ENCODE results near the gene NEO1. TPM values are rescaled to one million over a fixed set of nuclear protein-coding genes. Genes with fewer than 3 reads are reported as not detected.

Gene NEO1
- total and polyA plus RNA-seq, 4 donors, result 1.6 to 9.9 (median 5.8) TPM

DNA sequence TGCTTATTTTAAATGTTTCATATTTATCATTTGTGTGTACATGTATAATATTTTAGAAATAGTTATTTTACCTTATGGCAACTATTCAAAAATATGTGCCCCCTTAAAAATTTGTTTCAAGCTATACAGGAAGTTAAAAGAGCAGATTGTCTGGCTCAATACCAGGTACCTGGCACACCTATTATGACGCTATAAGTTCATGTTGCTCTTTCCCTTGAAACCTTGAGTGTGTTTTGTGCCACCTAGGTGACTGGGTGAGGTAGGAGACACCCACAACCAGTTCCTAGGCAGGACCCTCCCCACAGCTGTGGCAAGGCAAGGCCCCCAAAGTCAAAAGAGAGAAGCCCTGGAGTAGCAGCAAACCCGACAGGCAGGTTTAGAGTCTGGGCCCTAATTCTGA, 20.6 kb upstream of the NEO1 start:
- no peak overlapping the region for H3K4me3 ChIP-seq (ENCODE audit: low read depth in 1 of 3, low read length in 3 of 3)
- H3K36me3 ChIP-seq (ENCODE audit: control insufficient read depth in 4 of 4, insufficient read depth in 3 of 4, low read depth in 1 of 4, low read length in 3 of 4), result no peaks in the 10 kb centered on the region
- H3K4me1 ChIP-seq (ENCODE audit: control insufficient read depth in 4 of 4, insufficient read depth in 4 of 4, low read length in 3 of 4), result no peaks in the 10 kb centered on the region
- DNase-seq (ENCODE audit: low spot score), result no peak
- no peak overlapping the region for H3K27ac ChIP-seq (ENCODE audit: low read depth in 1 of 2, low read length in 2 of 2)
- H3K9ac ChIP-seq (ENCODE audit: low read depth in 1 of 2, low read length in 2 of 2), result no peak overlapping the region
- peaks cover 0 to 9% (median 0%) of the 10 kb centered on the region in 4 donors for H3K27me3 ChIP-seq (ENCODE audit: control insufficient read depth in 4 of 4, insufficient read depth in 4 of 4, low read length in 3 of 4)
- no peaks in the 10 kb centered on the region for H3K9me3 ChIP-seq (ENCODE audit: control insufficient read depth in 4 of 4, low read length in 3 of 4)
- 89% methylated on average over 2 of the region's 2 CpGs for WGBS
- TF ChIP-seq RXRA (IDR thresholded peaks at IDR 0.05) (no peak), GABPA (IDR thresholded peaks at IDR 0.05 in 1 of 2, conservative IDR thresholded peaks at IDR 0.05 in 1 of 2) (no peak), TAF1 (conservative IDR thresholded peaks at IDR 0.05) (no peak), NR2F2 (IDR thresholded peaks at IDR 0.05) (no peak), EGR1 (IDR thresholded peaks at IDR 0.05; ENCODE audit: low read depth in 2 of 2) (no peak), JUND (IDR thresholded peaks at IDR 0.05) (no peak), RAD21 (IDR thresholded peaks at IDR 0.05) (no peak), YY1 (IDR thresholded peaks at IDR 0.05) (no peak)
- TF ChIP-seq, protein P1, sequence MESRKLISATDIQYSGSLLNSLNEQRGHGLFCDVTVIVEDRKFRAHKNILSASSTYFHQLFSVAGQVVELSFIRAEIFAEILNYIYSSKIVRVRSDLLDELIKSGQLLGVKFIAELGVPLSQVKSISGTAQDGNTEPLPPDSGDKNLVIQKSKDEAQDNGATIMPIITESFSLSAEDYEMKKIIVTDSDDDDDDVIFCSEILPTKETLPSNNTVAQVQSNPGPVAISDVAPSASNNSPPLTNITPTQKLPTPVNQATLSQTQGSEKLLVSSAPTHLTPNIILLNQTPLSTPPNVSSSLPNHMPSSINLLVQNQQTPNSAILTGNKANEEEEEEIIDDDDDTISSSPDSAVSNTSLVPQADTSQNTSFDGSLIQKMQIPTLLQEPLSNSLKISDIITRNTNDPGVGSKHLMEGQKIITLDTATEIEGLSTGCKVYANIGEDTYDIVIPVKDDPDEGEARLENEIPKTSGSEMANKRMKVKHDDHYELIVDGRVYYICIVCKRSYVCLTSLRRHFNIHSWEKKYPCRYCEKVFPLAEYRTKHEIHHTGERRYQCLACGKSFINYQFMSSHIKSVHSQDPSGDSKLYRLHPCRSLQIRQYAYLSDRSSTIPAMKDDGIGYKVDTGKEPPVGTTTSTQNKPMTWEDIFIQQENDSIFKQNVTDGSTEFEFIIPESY (IDR thresholded peaks at IDR 0.05), result no peak
- TF ChIP-seq, protein P2, sequence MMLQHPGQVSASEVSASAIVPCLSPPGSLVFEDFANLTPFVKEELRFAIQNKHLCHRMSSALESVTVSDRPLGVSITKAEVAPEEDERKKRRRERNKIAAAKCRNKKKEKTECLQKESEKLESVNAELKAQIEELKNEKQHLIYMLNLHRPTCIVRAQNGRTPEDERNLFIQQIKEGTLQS (IDR thresholded peaks at IDR 0.05), result no peak
- TF ChIP-seq, protein P3, sequence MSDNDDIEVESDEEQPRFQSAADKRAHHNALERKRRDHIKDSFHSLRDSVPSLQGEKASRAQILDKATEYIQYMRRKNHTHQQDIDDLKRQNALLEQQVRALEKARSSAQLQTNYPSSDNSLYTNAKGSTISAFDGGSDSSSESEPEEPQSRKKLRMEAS (IDR thresholded peaks at IDR 0.05), result no peak

DNA sequence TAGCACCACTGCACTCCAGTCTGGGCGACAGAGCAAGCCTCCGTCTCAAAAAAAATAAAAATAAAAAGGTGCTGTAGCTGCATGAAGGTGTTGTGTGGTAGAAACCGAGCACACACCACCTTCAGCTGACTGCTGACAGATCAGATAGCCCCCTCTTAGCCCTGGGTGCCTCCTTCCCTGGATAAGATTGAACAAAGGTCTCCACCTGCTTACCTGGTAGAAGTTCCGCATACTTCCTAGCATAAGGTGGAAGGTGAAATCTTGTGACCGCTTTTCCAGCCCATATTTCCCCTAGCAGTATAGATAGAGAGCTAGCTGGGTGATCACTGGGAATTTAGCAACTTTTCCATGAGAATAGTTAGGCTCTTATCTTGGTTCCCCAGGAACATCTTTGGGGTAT, 18.7 kb upstream of the NEO1 start:
- Histone ChIP-seq H3K4me3 (ENCODE audit: low read depth in 1 of 3, low read length in 3 of 3) (no peak overlapping the region), H3K9me3 (ENCODE audit: control insufficient read depth in 4 of 4, low read length in 3 of 4) (no peaks in the 10 kb centered on the region), H3K4me1 (ENCODE audit: control insufficient read depth in 4 of 4, insufficient read depth in 4 of 4, low read length in 3 of 4) (no peaks in the 10 kb centered on the region), H3K27me3 (ENCODE audit: control insufficient read depth in 4 of 4, insufficient read depth in 4 of 4, low read length in 3 of 4) (peaks cover 0 to 9% (median 0%) of the 10 kb centered on the region in 4 donors), H3K36me3 (ENCODE audit: control insufficient read depth in 4 of 4, insufficient read depth in 3 of 4, low read depth in 1 of 4, low read length in 3 of 4) (no peaks in the 10 kb centered on the region), H3K27ac (ENCODE audit: low read depth in 1 of 2, low read length in 2 of 2) (no peak overlapping the region), H3K9ac (ENCODE audit: low read depth in 1 of 2, low read length in 2 of 2) (no peak overlapping the region)
- WGBS, result 85% methylated on average over 5 of the region's 5 CpGs
- DNase-seq (ENCODE audit: low spot score), result no peak
- TF ChIP-seq GABPA (IDR thresholded peaks at IDR 0.05 in 1 of 2, conservative IDR thresholded peaks at IDR 0.05 in 1 of 2), result no peak
- TF ChIP-seq RXRA (IDR thresholded peaks at IDR 0.05), result no peak
- no peak for TF ChIP-seq TAF1 (conservative IDR thresholded peaks at IDR 0.05)
- no peak for TF ChIP-seq EGR1 (IDR thresholded peaks at IDR 0.05; ENCODE audit: low read depth in 2 of 2)
- TF ChIP-seq FOXA2 (IDR thresholded peaks at IDR 0.05), result no peak
- TF ChIP-seq, protein P4, sequence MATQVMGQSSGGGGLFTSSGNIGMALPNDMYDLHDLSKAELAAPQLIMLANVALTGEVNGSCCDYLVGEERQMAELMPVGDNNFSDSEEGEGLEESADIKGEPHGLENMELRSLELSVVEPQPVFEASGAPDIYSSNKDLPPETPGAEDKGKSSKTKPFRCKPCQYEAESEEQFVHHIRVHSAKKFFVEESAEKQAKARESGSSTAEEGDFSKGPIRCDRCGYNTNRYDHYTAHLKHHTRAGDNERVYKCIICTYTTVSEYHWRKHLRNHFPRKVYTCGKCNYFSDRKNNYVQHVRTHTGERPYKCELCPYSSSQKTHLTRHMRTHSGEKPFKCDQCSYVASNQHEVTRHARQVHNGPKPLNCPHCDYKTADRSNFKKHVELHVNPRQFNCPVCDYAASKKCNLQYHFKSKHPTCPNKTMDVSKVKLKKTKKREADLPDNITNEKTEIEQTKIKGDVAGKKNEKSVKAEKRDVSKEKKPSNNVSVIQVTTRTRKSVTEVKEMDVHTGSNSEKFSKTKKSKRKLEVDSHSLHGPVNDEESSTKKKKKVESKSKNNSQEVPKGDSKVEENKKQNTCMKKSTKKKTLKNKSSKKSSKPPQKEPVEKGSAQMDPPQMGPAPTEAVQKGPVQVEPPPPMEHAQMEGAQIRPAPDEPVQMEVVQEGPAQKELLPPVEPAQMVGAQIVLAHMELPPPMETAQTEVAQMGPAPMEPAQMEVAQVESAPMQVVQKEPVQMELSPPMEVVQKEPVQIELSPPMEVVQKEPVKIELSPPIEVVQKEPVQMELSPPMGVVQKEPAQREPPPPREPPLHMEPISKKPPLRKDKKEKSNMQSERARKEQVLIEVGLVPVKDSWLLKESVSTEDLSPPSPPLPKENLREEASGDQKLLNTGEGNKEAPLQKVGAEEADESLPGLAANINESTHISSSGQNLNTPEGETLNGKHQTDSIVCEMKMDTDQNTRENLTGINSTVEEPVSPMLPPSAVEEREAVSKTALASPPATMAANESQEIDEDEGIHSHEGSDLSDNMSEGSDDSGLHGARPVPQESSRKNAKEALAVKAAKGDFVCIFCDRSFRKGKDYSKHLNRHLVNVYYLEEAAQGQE (IDR thresholded peaks at IDR 0.05), result no peak
- no peak for TF ChIP-seq JUND (IDR thresholded peaks at IDR 0.05)
- TF ChIP-seq HNF4A (conservative IDR thresholded peaks at IDR 0.05), result no peak
- TF ChIP-seq NR2F2 (IDR thresholded peaks at IDR 0.05), result no peak
- TF ChIP-seq, protein P5, sequence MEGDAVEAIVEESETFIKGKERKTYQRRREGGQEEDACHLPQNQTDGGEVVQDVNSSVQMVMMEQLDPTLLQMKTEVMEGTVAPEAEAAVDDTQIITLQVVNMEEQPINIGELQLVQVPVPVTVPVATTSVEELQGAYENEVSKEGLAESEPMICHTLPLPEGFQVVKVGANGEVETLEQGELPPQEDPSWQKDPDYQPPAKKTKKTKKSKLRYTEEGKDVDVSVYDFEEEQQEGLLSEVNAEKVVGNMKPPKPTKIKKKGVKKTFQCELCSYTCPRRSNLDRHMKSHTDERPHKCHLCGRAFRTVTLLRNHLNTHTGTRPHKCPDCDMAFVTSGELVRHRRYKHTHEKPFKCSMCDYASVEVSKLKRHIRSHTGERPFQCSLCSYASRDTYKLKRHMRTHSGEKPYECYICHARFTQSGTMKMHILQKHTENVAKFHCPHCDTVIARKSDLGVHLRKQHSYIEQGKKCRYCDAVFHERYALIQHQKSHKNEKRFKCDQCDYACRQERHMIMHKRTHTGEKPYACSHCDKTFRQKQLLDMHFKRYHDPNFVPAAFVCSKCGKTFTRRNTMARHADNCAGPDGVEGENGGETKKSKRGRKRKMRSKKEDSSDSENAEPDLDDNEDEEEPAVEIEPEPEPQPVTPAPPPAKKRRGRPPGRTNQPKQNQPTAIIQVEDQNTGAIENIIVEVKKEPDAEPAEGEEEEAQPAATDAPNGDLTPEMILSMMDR (IDR thresholded peaks at IDR 0.05; ENCODE audit: low read depth, low read length, missing input control), result no peak
- TF ChIP-seq HNF4G (IDR thresholded peaks at IDR 0.05), result no peak
